Measurements from ENCODE around the gene BMPR1A. TPM values are rescaled to one million over a fixed set of nuclear protein-coding genes. Genes with fewer than 3 reads are reported as not detected.

Gene BMPR1A
- total and polyA plus RNA-seq, 2 of the 13 experiments (the other 11 are each of a cell fraction or from before 2014, with no cell fraction given), result 17.8 to 44.2 TPM

DNA sequence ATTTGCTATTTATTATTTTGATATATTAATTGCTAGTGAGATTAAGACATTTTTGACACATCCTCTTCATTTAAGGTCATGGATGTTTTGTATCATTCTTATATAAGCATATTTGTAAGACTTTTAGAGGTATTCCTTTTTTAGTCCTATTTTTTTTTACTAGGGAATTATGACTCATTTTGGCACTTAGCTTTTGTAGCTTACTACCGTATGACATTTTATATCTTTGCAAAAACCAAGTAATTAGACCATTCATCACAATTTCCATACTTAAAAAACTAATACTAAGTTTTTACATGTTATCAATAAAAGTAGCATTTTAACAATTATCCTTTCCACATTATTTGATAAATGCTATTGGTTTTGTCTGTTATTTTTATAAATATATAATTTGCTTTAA, 41.6 kb downstream of the BMPR1A start:
- FAIRE-seq, result no peak
- no peak for ATAC-seq
- WGBS (ENCODE audit: low lambda C conversion rate), result 100% methylated on average over 1 of the region's 1 CpG
- no peak for DNase-seq (ENCODE audit: low spot score)
- intact Hi-C loops (cut with micrococcal nuclease; ENCODE audit: unreplicated experiment), result no loop called here
- H4K20me1 ChIP-seq (ENCODE audit: insufficient read depth, low read length), result 0 out of 2 replicates have a peak, but pooled peaks cover 2% of the 10 kb centered on the region
- no peak overlapping the region for H3K27ac ChIP-seq (ENCODE audit: extremely low read length, insufficient read depth, low read length)
- H3K36me3 ChIP-seq (replicated peaks in 1 of 2; ENCODE audit: control insufficient read depth in 1 of 2, insufficient read depth in 2 of 2, low read length in 2 of 2), result 0 out of 5 replicates have a peak, but pooled peaks cover 0 to 5% of the 10 kb centered on the region in 2 experiments
- peaks cover 38% of the 10 kb centered on the region for H3K79me2 ChIP-seq (ENCODE audit: insufficient read depth, low read length)
- H3K4me3 ChIP-seq (replicated peaks in 1 of 3; ENCODE audit: insufficient read depth in 1 of 3, low read depth in 2 of 3, low read length in 3 of 3), result no peak overlapping the region
- ChIA-PET CTCF (ENCODE audit: low intra/inter-chr PET ratio, low total read pairs) (no interaction called here), POLR2A (no interaction called here)
- in situ Hi-C loops (cut with HindIII; ENCODE audit: extremely low pct_ligation_motif_present, low pct_unique_long_range_greater_than_20kb), result no loop called here
- peaks cover 7% of the 10 kb centered on the region; the same call in 1 of the 2 replicates for H3K4me1 ChIP-seq (ENCODE audit: insufficient read depth, low read length)
- no peak overlapping the region for H3K9ac ChIP-seq (ENCODE audit: insufficient read depth, low read depth, low read length)
- no peaks in the 10 kb centered on the region for H3K9me3 ChIP-seq (ENCODE audit: low read length)
- BruUV-seq (replicated peaks), result no TSS peak
- no peak overlapping the region for H2AFZ ChIP-seq (ENCODE audit: low read length)
- no peaks in the 10 kb centered on the region for H3K27me3 ChIP-seq (ENCODE audit: control insufficient read depth in 1 of 2, insufficient read depth in 2 of 2, low read length in 2 of 2)
- TF ChIP-seq TFAP4 (IDR thresholded peaks at IDR 0.05; ENCODE audit: borderline replicate concordance, low read depth) (no peak), PLRG1 (conservative IDR thresholded peaks at IDR 0.05) (no peak), ZNF33A (CRISPR knock-in tag; IDR thresholded peaks at IDR 0.05; ENCODE audit: borderline replicate concordance) (no peak), TSC22D2 (CRISPR knock-in tag; IDR thresholded peaks at IDR 0.05; ENCODE audit: borderline replicate concordance) (no peak), NR0B2 (CRISPR knock-in tag; IDR thresholded peaks at IDR 0.05) (no peak), SIN3B (IDR thresholded peaks at IDR 0.05; ENCODE audit: low read length) (no peak)
- TF ChIP-seq, protein P1, sequence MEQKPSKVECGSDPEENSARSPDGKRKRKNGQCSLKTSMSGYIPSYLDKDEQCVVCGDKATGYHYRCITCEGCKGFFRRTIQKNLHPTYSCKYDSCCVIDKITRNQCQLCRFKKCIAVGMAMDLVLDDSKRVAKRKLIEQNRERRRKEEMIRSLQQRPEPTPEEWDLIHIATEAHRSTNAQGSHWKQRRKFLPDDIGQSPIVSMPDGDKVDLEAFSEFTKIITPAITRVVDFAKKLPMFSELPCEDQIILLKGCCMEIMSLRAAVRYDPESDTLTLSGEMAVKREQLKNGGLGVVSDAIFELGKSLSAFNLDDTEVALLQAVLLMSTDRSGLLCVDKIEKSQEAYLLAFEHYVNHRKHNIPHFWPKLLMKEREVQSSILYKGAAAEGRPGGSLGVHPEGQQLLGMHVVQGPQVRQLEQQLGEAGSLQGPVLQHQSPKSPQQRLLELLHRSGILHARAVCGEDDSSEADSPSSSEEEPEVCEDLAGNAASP (CRISPR knock-in tag; IDR thresholded peaks at IDR 0.05; ENCODE audit: borderline replicate concordance), result no peak
- no peak overlapping the region for H3K4me2 ChIP-seq (ENCODE audit: low read depth, low read length)

All from HepG2 (cell line).